Measurements from ENCODE around the gene SLX4. TPM values are rescaled to one million over a fixed set of nuclear protein-coding genes. Genes with fewer than 3 reads are reported as not detected.
"Not testable (repeated sequence)": the region's sequence is repeated elsewhere in the genome, so short reads cannot be mapped to it uniquely, and the experiment has no call there.

SLX4 gene
- total RNA-seq, 1 donor from 2014 or later, result 12.0 TPM

GRCh38 chr16:3610698-3611145, 684 bp downstream of the SLX4 start:
- H3K4me1 Mint-ChIP-seq, result peaks cover 28% of the 10 kb centered on the region
- H3K27me3 Mint-ChIP-seq (ENCODE audit: low read depth), result no peaks in the 10 kb centered on the region
- TF ChIP-seq CTCF (IDR thresholded peaks at IDR 0.05; ENCODE audit: unreplicated experiment), result no peak
- H3K4me3 Mint-ChIP-seq, result peak overlapping the region; percentile 98
- H3K36me3 Mint-ChIP-seq, result peaks cover 9% of the 10 kb centered on the region
- H3K9me3 Mint-ChIP-seq, result no peaks in the 10 kb centered on the region
- peak overlapping the region; percentile 85 for H3K27ac Mint-ChIP-seq
- no peak for DNase-seq (ENCODE audit: low spot score in 2 of 2, unreplicated experiment in 2 of 2)

- Mint-ChIP-seq H3K9me3 (no peaks in the 10 kb centered on the region), H3K27me3 (ENCODE audit: low read depth) (no peaks in the 10 kb centered on the region), H3K4me3 (peak overlapping the region; percentile 98), H3K36me3 (peaks cover 7% of the 10 kb centered on the region), H3K4me1 (peaks cover 28% of the 10 kb centered on the region), H3K27ac (no peak overlapping the region)
- DNase-seq (ENCODE audit: low spot score in 2 of 2, unreplicated experiment in 2 of 2), result no peak
- TF ChIP-seq CTCF (IDR thresholded peaks at IDR 0.05; ENCODE audit: unreplicated experiment), result no peak
These were observed 1.3 kb downstream of the SLX4 start for GRCh38 chr16:3609895-3610697.

- H3K27me3 Mint-ChIP-seq (ENCODE audit: low read depth); H3K9me3 Mint-ChIP-seq; DNase-seq (ENCODE audit: low spot score in 2 of 2, unreplicated experiment in 2 of 2); H3K27ac Mint-ChIP-seq; H3K4me3 Mint-ChIP-seq: not testable (repeated sequence)
- Mint-ChIP-seq H3K36me3 (peaks cover 10% of the 10 kb centered on the region), H3K4me1 (peaks cover 28% of the 10 kb centered on the region)
These were observed 2.4 kb downstream of the SLX4 start for GRCh38 chr16:3608976-3609375.

GRCh38 chr16:3608069-3608468, 3.3 kb downstream of the SLX4 start:
- Mint-ChIP-seq H3K4me3 (no peak overlapping the region), H3K27ac (no peak overlapping the region), H3K4me1 (peaks cover 23% of the 10 kb centered on the region), H3K9me3 (no peaks in the 10 kb centered on the region), H3K36me3 (peaks cover 12% of the 10 kb centered on the region), H3K27me3 (ENCODE audit: low read depth) (no peaks in the 10 kb centered on the region)
- DNase-seq (ENCODE audit: low spot score in 2 of 2, unreplicated experiment in 2 of 2), result no peak
- TF ChIP-seq CTCF (IDR thresholded peaks at IDR 0.05; ENCODE audit: unreplicated experiment), result no peak

GRCh38 chr16:3607634-3608033, 3.8 kb downstream of the SLX4 start:
- H3K36me3 Mint-ChIP-seq, result peaks cover 16% of the 10 kb centered on the region
- peaks cover 19% of the 10 kb centered on the region for H3K4me1 Mint-ChIP-seq
- H3K27ac Mint-ChIP-seq, result no peak overlapping the region
- H3K4me3 Mint-ChIP-seq, result no peak overlapping the region
- no peak for TF ChIP-seq CTCF (IDR thresholded peaks at IDR 0.05; ENCODE audit: unreplicated experiment)
- no peak for DNase-seq (ENCODE audit: low spot score in 2 of 2, unreplicated experiment in 2 of 2)
- no peaks in the 10 kb centered on the region for H3K9me3 Mint-ChIP-seq
- no peaks in the 10 kb centered on the region for H3K27me3 Mint-ChIP-seq (ENCODE audit: low read depth)

- H3K27me3 Mint-ChIP-seq (ENCODE audit: low read depth), result no peaks in the 10 kb centered on the region
- no peak overlapping the region for H3K27ac Mint-ChIP-seq
- peaks cover 17% of the 10 kb centered on the region for H3K4me1 Mint-ChIP-seq
- H3K9me3 Mint-ChIP-seq, result no peaks in the 10 kb centered on the region
- H3K36me3 Mint-ChIP-seq, result peaks cover 19% of the 10 kb centered on the region
- no peak for TF ChIP-seq CTCF (IDR thresholded peaks at IDR 0.05; ENCODE audit: unreplicated experiment)
- no peak for DNase-seq (ENCODE audit: low spot score in 2 of 2, unreplicated experiment in 2 of 2)
- H3K4me3 Mint-ChIP-seq, result no peak overlapping the region
These were observed 4.2 kb downstream of the SLX4 start for GRCh38 chr16:3607161-3607560.

Measured in mesothelial cell of epicardium (in vitro differentiated cells).